Karpas-422 (cell line): ENCODE data around the gene CYLC1. TPM values are rescaled to one million over a fixed set of nuclear protein-coding genes. Genes with fewer than 3 reads are reported as not detected.

Experiments
- DNase-seq: peaks from one replicate; pipeline ENCODE4 v3.0.0-alpha.2; 2015
- H2AFZ ChIP-seq: fragments of 200-600 bp; sonication (generic); 2 replicates; pipeline ENCODE4 v1.6.1; 2014; ENCODE audit warnings: antibody characterized with exemption, low read length, mixed read lengths
- H3K27ac ChIP-seq: fragments of 200-600 bp; sonication (generic); 2 replicates; pipeline ENCODE4 v1.5.1; 2014; ENCODE audit warnings: mild to moderate bottlenecking, low read length, moderate library complexity
- H3K27me3 ChIP-seq: fragments of 200-600 bp; sonication (generic); 2 replicates; pipeline ENCODE4 v1.6.1; 2014; ENCODE audit warnings: low read length, mixed read lengths
- H3K36me3 ChIP-seq: fragments of 200-600 bp; sonication (generic); 2 replicates; pipeline ENCODE4 v1.6.1; 2014; ENCODE audit warnings: low read length, mixed read lengths; ENCODE audit not compliant: insufficient read depth
- H3K4me1 ChIP-seq: fragments of 200-600 bp; sonication (generic); 2 replicates; pipeline ENCODE4 v1.6.1; 2014; ENCODE audit warnings: mild to moderate bottlenecking, low read length, mixed read lengths
- H3K4me2 ChIP-seq: fragments of 200-600 bp; sonication (generic); 2 replicates; pipeline ENCODE4 v1.6.1; 2014; ENCODE audit warnings: low read length, low read depth, mild to moderate bottlenecking; ENCODE audit not compliant: poor library complexity, severe bottlenecking
- H3K4me3 ChIP-seq: fragments of 200-600 bp; sonication (generic); 2 replicates; pipeline ENCODE4 v1.5.1; 2014; ENCODE audit warnings: mild to moderate bottlenecking, antibody characterized with exemption, low read length, mixed read lengths
- H3K79me2 ChIP-seq: fragments of 200-600 bp; sonication (generic); 2 replicates; pipeline ENCODE4 v1.6.1; 2014; ENCODE audit warnings: mild to moderate bottlenecking, low read length, mixed read lengths
- H3K9ac ChIP-seq: fragments of 200-600 bp; sonication (generic); 2 replicates; pipeline ENCODE4 v1.6.0; 2014; ENCODE audit warnings: low read length
- H3K9me2 ChIP-seq: fragments of 200-600 bp; sonication (generic), shearing (Covaris generic); replicated peaks from 2 replicates; pipeline ENCODE4 v1.6.0; 2014; ENCODE audit warnings: mild to moderate bottlenecking, low read length, moderate library complexity; ENCODE audit not compliant: insufficient read depth
- H3K9me3 ChIP-seq: fragments of 300-700, 200-600 bp; sonication (generic); 2 replicates; pipeline ENCODE4 v1.6.1; 2014; ENCODE audit warnings: low read length, mixed read lengths
- H4K20me1 ChIP-seq: fragments of 200-600 bp; sonication (generic); 2 replicates; pipeline ENCODE4 v1.6.1; 2014; ENCODE audit warnings: mild to moderate bottlenecking, antibody characterized with exemption, low read length, low read depth; ENCODE audit not compliant: insufficient read depth
- total RNA-seq: library from RNA; depleted of rRNA; stranded (reverse); fragments of >200 nt; shearing (Covaris generic); gene quantifications from 2 replicates; pipeline ENCODE4 v1.2.3, GENCODE V29; 2014; ENCODE audit warnings: low replicate concordance; rRNA removed

CYLC1 gene
- total RNA-seq = not detected in 2 replicates

- peaks cover 18% of the 10 kb centered on the region for H3K9me3 ChIP-seq
- H3K9ac ChIP-seq = no peak within 1 kb of the TSS
- H3K79me2 ChIP-seq = no peaks in the 10 kb centered on the region
- H2AFZ ChIP-seq = no peak within 1 kb of the TSS
- no peak within 1 kb of the TSS for H3K4me3 ChIP-seq
- no peaks in the 10 kb centered on the region for H3K4me1 ChIP-seq
- no peaks in the 10 kb centered on the region for H4K20me1 ChIP-seq
- no peaks in the 10 kb centered on the region for H3K27me3 ChIP-seq
- no peak within 1 kb of the TSS for H3K27ac ChIP-seq
- H3K4me2 ChIP-seq = no peak within 1 kb of the TSS
- DNase-seq = no peak
- H3K36me3 ChIP-seq = no peaks in the 10 kb centered on the region
- no peaks in the 10 kb centered on the region for H3K9me2 ChIP-seq
Measured at GRCh38 chrX:83860846-83861245, at the start of gene CYLC1. Gene CYLC1 (plus strand): TSS chrX:83861146. CDS start chrX:83861183, 37 bp downstream.

- H3K36me3 ChIP-seq = no peaks in the 10 kb centered on the region
- no peak overlapping the region for H3K4me2 ChIP-seq
- no peaks in the 10 kb centered on the region for H3K9me3 ChIP-seq
- no peak overlapping the region for H3K9ac ChIP-seq
- H3K9me2 ChIP-seq = no peaks in the 10 kb centered on the region
- no peak for DNase-seq
- no peaks in the 10 kb centered on the region for H3K4me1 ChIP-seq
- no peaks in the 10 kb centered on the region for H3K27me3 ChIP-seq
- H3K4me3 ChIP-seq = no peak overlapping the region
- H4K20me1 ChIP-seq = no peaks in the 10 kb centered on the region
- H3K79me2 ChIP-seq = no peaks in the 10 kb centered on the region
- H2AFZ ChIP-seq = no peak overlapping the region
- no peak overlapping the region for H3K27ac ChIP-seq
Measured at GRCh38 chrX:83819304-83819703, 41.6 kb upstream of the CYLC1 start.

GRCh38 chrX:83829874-83830273 lies 31.1 kb upstream of the CYLC1 start:
- H3K4me3 ChIP-seq = no peak overlapping the region
- H3K4me1 ChIP-seq = no peaks in the 10 kb centered on the region
- no peaks in the 10 kb centered on the region for H3K27me3 ChIP-seq
- no peaks in the 10 kb centered on the region for H3K9me2 ChIP-seq
- H3K27ac ChIP-seq = no peak overlapping the region
- H3K9me3 ChIP-seq = peaks cover 4% of the 10 kb centered on the region
- no peak overlapping the region for H3K9ac ChIP-seq
- DNase-seq = no peak
- no peaks in the 10 kb centered on the region for H4K20me1 ChIP-seq
- H3K4me2 ChIP-seq = no peak overlapping the region
- H3K36me3 ChIP-seq = no peaks in the 10 kb centered on the region
- H2AFZ ChIP-seq = no peak overlapping the region
- no peaks in the 10 kb centered on the region for H3K79me2 ChIP-seq

- Histone ChIP-seq H3K4me2 (no peak overlapping the region), H3K9ac (no peak overlapping the region), H3K27me3 (no peaks in the 10 kb centered on the region), H3K36me3 (no peaks in the 10 kb centered on the region), H3K27ac (no peak overlapping the region), H3K9me3 (peaks cover 5% of the 10 kb centered on the region; the same call in 1 of the 2 replicates), H3K4me3 (no peak overlapping the region), H3K79me2 (no peaks in the 10 kb centered on the region), H2AFZ (no peak overlapping the region), H4K20me1 (no peaks in the 10 kb centered on the region), H3K9me2 (no peaks in the 10 kb centered on the region), H3K4me1 (no peaks in the 10 kb centered on the region)
- peak; percentile 78 for DNase-seq
Measured at GRCh38 chrX:83845397-83845796, 15.5 kb upstream of the CYLC1 start.

- no peak for DNase-seq
- H3K9me2 ChIP-seq = no peaks in the 10 kb centered on the region
- H3K79me2 ChIP-seq = no peaks in the 10 kb centered on the region
- no peak overlapping the region for H3K9ac ChIP-seq
- no peak overlapping the region for H3K27ac ChIP-seq
- H3K27me3 ChIP-seq = no peaks in the 10 kb centered on the region
- no peaks in the 10 kb centered on the region for H3K36me3 ChIP-seq
- H4K20me1 ChIP-seq = no peaks in the 10 kb centered on the region
- no peak overlapping the region for H3K4me2 ChIP-seq
- H2AFZ ChIP-seq = no peak overlapping the region
- H3K4me3 ChIP-seq = no peak overlapping the region
- peaks cover 5% of the 10 kb centered on the region; the same call in 1 of the 2 replicates for H3K9me3 ChIP-seq
- no peaks in the 10 kb centered on the region for H3K4me1 ChIP-seq
Measured at GRCh38 chrX:83847339-83847738, 13.6 kb upstream of the CYLC1 start.

- Histone ChIP-seq H3K79me2 (no peaks in the 10 kb centered on the region), H3K27ac (no peak overlapping the region), H3K36me3 (no peaks in the 10 kb centered on the region), H2AFZ (no peak overlapping the region), H3K27me3 (no peaks in the 10 kb centered on the region), H3K4me2 (no peak overlapping the region), H3K4me3 (no peak overlapping the region), H3K9me2 (no peaks in the 10 kb centered on the region), H3K9ac (no peak overlapping the region), H4K20me1 (no peaks in the 10 kb centered on the region), H3K4me1 (no peaks in the 10 kb centered on the region), H3K9me3 (peaks cover 6% of the 10 kb centered on the region)
- DNase-seq = no peak
Measured at GRCh38 chrX:83888585-83888984, 27.6 kb downstream of the CYLC1 start.

GRCh38 chrX:83892433-83892832 lies 31.5 kb downstream of the CYLC1 start:
- no peaks in the 10 kb centered on the region for H3K79me2 ChIP-seq
- no peak overlapping the region for H3K4me2 ChIP-seq
- H3K36me3 ChIP-seq = no peaks in the 10 kb centered on the region
- H2AFZ ChIP-seq = no peak overlapping the region
- H3K9me2 ChIP-seq = no peaks in the 10 kb centered on the region
- H3K27ac ChIP-seq = no peak overlapping the region
- no peak for DNase-seq
- no peaks in the 10 kb centered on the region for H3K27me3 ChIP-seq
- H4K20me1 ChIP-seq = no peaks in the 10 kb centered on the region
- H3K9ac ChIP-seq = no peak overlapping the region
- H3K4me1 ChIP-seq = no peaks in the 10 kb centered on the region
- peaks cover 6% of the 10 kb centered on the region for H3K9me3 ChIP-seq
- H3K4me3 ChIP-seq = no peak overlapping the region

GRCh38 chrX:83906921-83907320 lies 46.0 kb downstream of the CYLC1 start:
- H3K9ac ChIP-seq = no peak overlapping the region
- H3K4me2 ChIP-seq = no peak overlapping the region
- H4K20me1 ChIP-seq = no peaks in the 10 kb centered on the region
- H3K9me3 ChIP-seq = no peaks in the 10 kb centered on the region
- no peaks in the 10 kb centered on the region for H3K9me2 ChIP-seq
- no peak overlapping the region for H2AFZ ChIP-seq
- H3K4me3 ChIP-seq = no peak overlapping the region
- DNase-seq = no peak
- H3K27me3 ChIP-seq = no peaks in the 10 kb centered on the region
- no peaks in the 10 kb centered on the region for H3K4me1 ChIP-seq
- H3K79me2 ChIP-seq = no peaks in the 10 kb centered on the region
- H3K27ac ChIP-seq = no peak overlapping the region
- no peaks in the 10 kb centered on the region for H3K36me3 ChIP-seq

GRCh38 chrX:83916525-83916924 lies 55.6 kb downstream of the CYLC1 start:
- Histone ChIP-seq H4K20me1 (no peaks in the 10 kb centered on the region), H3K27me3 (no peaks in the 10 kb centered on the region), H3K9me3 (no peaks in the 10 kb centered on the region), H3K9ac (no peak overlapping the region), H3K4me1 (no peaks in the 10 kb centered on the region), H2AFZ (no peak overlapping the region), H3K4me2 (no peak overlapping the region), H3K36me3 (no peaks in the 10 kb centered on the region), H3K4me3 (no peak overlapping the region), H3K79me2 (no peaks in the 10 kb centered on the region), H3K27ac (no peak overlapping the region), H3K9me2 (no peaks in the 10 kb centered on the region)
- DNase-seq = peak; percentile 67
